Upper lobe of right lung (tissue), 1 donor: ENCODE measurements around the gene ALKBH2. TPM values are rescaled to one million over a fixed set of nuclear protein-coding genes. Genes with fewer than 3 reads are reported as not detected.

Experiments
- ATAC-seq: fragments of 200-7000 bp; cut with Tn5 transposase; one replicate; pipeline ENCODE4 v1.9.1; 2020; ENCODE audit warnings: mild to moderate bottlenecking, moderate library complexity
- DNase-seq: peaks from one replicate; pipeline ENCODE4 v3.0.0-alpha.2; 2020
- H3K27ac ChIP-seq: fragments of 200-600 bp; one replicate; pipeline ENCODE4 v1.8.0; 2022
- H3K27me3 ChIP-seq: fragments of 200-600 bp; one replicate; pipeline ENCODE4 v1.8.0; 2022; ENCODE audit warnings: mild to moderate bottlenecking
- H3K36me3 ChIP-seq: fragments of 200-600 bp; one replicate; pipeline ENCODE4 v1.8.0; 2022
- H3K4me1 ChIP-seq: fragments of 200-600 bp; one replicate; pipeline ENCODE4 v1.8.0; 2022
- H3K4me3 ChIP-seq: fragments of 200-600 bp; one replicate; pipeline ENCODE4 v1.8.0; 2022; ENCODE audit warnings: mild to moderate bottlenecking
- H3K9me3 ChIP-seq: fragments of 200-600 bp; one replicate; pipeline ENCODE4 v1.8.0; 2022
- intact Hi-C: fragments of 100-400 bp; cut with DNase I; formaldehyde crosslinking; loops from one replicate; pipeline ENCODE4 v1.11.0; 2022
- total RNA-seq: library from RNA; stranded (reverse); fragmentation: NEBNext Ultra II Directional; extraction: Animal tissue kit (Norgen Biotek cat#: 25700); gene quantifications from one replicate; pipeline ENCODE4 v1.2.1, GENCODE V29; 2021
- TF ChIP-seq, protein P1 (sequence below): fragments of 200-600 bp; IDR thresholded peaks from one replicate; pipeline ENCODE4 v1.8.0; 2022; ENCODE audit warnings: antibody characterized with exemption
- donor health status: DM: no; HTN: yes; CAD: no; lungs with severe emphysema.

Gene ALKBH2
- total RNA-seq, 1 donor from 2014 or later, result 10.1 TPM

- Histone ChIP-seq H3K27me3 (no peaks in the 10 kb centered on the region), H3K9me3 (no peaks in the 10 kb centered on the region), H3K36me3 (peaks cover 35% of the 10 kb centered on the region), H3K4me1 (no peaks in the 10 kb centered on the region), H3K4me3 (no peak overlapping the region), H3K27ac (no peak overlapping the region)
- ATAC-seq (no peak), DNase-seq (no peak)
- TF ChIP-seq, protein P1, sequence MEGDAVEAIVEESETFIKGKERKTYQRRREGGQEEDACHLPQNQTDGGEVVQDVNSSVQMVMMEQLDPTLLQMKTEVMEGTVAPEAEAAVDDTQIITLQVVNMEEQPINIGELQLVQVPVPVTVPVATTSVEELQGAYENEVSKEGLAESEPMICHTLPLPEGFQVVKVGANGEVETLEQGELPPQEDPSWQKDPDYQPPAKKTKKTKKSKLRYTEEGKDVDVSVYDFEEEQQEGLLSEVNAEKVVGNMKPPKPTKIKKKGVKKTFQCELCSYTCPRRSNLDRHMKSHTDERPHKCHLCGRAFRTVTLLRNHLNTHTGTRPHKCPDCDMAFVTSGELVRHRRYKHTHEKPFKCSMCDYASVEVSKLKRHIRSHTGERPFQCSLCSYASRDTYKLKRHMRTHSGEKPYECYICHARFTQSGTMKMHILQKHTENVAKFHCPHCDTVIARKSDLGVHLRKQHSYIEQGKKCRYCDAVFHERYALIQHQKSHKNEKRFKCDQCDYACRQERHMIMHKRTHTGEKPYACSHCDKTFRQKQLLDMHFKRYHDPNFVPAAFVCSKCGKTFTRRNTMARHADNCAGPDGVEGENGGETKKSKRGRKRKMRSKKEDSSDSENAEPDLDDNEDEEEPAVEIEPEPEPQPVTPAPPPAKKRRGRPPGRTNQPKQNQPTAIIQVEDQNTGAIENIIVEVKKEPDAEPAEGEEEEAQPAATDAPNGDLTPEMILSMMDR, result no peak
- intact Hi-C loops, result no loop called here
Measured at GRCh38 chr12:109065154-109065852, 28.0 kb downstream of the ALKBH2 start.

GRCh38 chr12:109064143-109064542 is 29.1 kb downstream of the ALKBH2 start:
- Histone ChIP-seq H3K36me3 (peaks cover 35% of the 10 kb centered on the region), H3K27ac (no peak overlapping the region), H3K4me3 (no peak overlapping the region), H3K27me3 (no peaks in the 10 kb centered on the region), H3K9me3 (no peaks in the 10 kb centered on the region), H3K4me1 (no peaks in the 10 kb centered on the region)
- intact Hi-C loops, result no loop called here
- DNase-seq (no peak), ATAC-seq (no peak)
- TF ChIP-seq, protein P1, result no peak

- H3K27me3 ChIP-seq, result no peaks in the 10 kb centered on the region
- no peak overlapping the region for H3K4me3 ChIP-seq
- TF ChIP-seq, protein P1, result no peak
- ATAC-seq (no peak), DNase-seq (no peak)
- peaks cover 39% of the 10 kb centered on the region for H3K36me3 ChIP-seq
- no peaks in the 10 kb centered on the region for H3K9me3 ChIP-seq
- peaks cover 11% of the 10 kb centered on the region for H3K4me1 ChIP-seq
- intact Hi-C loops, result no loop called here
- no peak overlapping the region for H3K27ac ChIP-seq
Measured at GRCh38 chr12:109058773-109059172, 34.5 kb downstream of the ALKBH2 start.

GRCh38 chr12:109057376-109057775 is 35.9 kb downstream of the ALKBH2 start:
- peaks cover 39% of the 10 kb centered on the region for H3K36me3 ChIP-seq
- TF ChIP-seq, protein P1, result no peak
- no peak overlapping the region for H3K4me3 ChIP-seq
- peaks cover 13% of the 10 kb centered on the region for H3K4me1 ChIP-seq
- no peak for ATAC-seq
- DNase-seq, result no peak
- intact Hi-C loops, result no loop called here
- no peaks in the 10 kb centered on the region for H3K27me3 ChIP-seq
- no peaks in the 10 kb centered on the region for H3K9me3 ChIP-seq
- H3K27ac ChIP-seq, result no peak overlapping the region

GRCh38 chr12:109056891-109057290 is 36.4 kb downstream of the ALKBH2 start:
- TF ChIP-seq, protein P1, result no peak
- Histone ChIP-seq H3K4me3 (no peak overlapping the region), H3K27me3 (no peaks in the 10 kb centered on the region), H3K9me3 (no peaks in the 10 kb centered on the region), H3K27ac (no peak overlapping the region), H3K36me3 (peaks cover 39% of the 10 kb centered on the region), H3K4me1 (peaks cover 13% of the 10 kb centered on the region)
- no peak for ATAC-seq
- DNase-seq, result no peak
- intact Hi-C loops, result no loop called here
